ENCODE results near the gene KLHL2.

DNA sequence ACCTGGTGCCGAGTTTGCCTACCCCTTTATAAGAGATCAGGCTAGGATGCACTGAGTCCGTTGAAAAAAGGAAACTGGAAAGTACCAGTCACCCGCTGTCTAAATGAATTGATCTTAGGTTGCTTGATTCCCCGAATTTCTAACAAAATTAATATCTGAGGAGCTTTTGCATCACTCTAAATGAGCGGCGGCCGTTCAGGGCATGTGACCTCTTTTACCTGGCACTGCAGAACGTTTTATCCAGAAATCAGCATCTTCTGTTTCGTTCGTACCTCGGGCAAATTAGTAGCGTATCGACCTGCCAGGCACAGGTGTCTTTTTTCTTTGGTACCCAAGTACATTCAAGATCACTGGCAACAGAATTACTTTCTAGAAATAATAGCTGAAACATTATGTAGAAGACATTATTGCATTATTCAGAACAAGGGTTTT, 876 bp downstream of the KLHL2 start:
- TF ChIP-seq, protein P1, sequence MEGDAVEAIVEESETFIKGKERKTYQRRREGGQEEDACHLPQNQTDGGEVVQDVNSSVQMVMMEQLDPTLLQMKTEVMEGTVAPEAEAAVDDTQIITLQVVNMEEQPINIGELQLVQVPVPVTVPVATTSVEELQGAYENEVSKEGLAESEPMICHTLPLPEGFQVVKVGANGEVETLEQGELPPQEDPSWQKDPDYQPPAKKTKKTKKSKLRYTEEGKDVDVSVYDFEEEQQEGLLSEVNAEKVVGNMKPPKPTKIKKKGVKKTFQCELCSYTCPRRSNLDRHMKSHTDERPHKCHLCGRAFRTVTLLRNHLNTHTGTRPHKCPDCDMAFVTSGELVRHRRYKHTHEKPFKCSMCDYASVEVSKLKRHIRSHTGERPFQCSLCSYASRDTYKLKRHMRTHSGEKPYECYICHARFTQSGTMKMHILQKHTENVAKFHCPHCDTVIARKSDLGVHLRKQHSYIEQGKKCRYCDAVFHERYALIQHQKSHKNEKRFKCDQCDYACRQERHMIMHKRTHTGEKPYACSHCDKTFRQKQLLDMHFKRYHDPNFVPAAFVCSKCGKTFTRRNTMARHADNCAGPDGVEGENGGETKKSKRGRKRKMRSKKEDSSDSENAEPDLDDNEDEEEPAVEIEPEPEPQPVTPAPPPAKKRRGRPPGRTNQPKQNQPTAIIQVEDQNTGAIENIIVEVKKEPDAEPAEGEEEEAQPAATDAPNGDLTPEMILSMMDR (IDR thresholded peaks at IDR 0.05) = no peak
- TF ChIP-seq POLR2AphosphoS5 (IDR thresholded peaks at IDR 0.05) (no peak), EP300 (IDR thresholded peaks at IDR 0.05) (no peak)
